GM21423 (cell line): ENCODE measurements around the gene SDK1.

Source experiments
- ATAC-seq: cut with Tn5 transposase; IDR thresholded peaks from one replicate; pipeline ENCODE4 v1.9.1; 2021; ENCODE audit warnings: mild to moderate bottlenecking, moderate library complexity; ENCODE audit not compliant: unreplicated experiment

The SDK1 gene

DNA sequence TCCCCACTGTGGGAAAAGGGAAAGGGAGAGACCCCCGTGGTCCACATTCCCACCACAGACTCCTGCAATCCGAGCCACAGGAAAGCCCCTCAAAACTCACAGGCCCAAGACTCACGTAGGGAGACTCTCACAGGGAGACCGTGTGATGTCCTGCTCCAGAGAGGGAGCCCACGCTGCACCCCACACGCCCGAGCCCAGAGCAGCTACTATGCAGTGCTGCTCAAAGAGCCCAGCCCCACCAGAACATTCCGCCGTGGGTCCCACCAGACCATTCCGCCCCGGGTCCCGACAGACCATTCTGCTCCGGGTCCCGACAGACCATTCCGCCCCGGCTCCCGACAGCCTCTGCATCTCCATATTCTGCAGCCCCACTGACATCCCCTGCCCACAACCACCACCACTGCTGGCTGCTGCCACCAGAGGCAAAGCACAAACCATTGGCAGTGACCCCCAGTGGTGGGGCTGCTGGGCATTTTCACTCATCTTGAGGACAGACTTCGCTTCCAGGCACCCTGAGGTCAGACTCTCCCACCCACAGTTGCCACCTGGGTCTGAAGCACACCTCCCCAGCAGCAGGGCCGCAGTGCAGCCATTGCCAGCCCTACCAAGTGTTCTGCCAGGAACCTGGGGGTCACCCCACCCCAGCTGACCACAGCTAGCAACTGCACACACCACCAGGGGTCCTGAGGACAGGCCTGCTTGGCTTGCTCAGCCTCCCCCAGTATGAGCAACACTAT is 755.7 kb downstream of the SDK1 start:
- ATAC-seq, result no peak

DNA sequence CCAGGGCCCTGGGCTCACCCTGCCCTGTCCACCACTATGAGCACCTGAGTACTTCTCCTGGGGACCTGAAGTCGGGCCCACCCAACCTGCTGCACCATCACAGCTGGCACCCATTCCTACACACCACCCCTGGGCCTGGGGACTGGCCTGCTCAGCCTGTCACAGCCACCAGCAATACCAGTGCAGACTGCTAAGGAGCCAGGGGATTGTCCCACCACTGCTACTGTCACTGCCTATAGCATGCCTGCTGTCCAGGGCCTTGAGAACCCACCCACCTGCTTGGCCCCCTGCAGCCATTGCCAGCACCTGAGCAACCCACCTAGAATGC is 756.2 kb downstream of the SDK1 start:
- no peak for ATAC-seq

- ATAC-seq, result no peak
Observed at GRCh38 chr7:4058158-4058557, 757.1 kb downstream of the SDK1 start.

- ATAC-seq, result no peak
Observed at GRCh38 chr7:4065190-4065589, 764.1 kb downstream of the SDK1 start.

- no peak for ATAC-seq
Observed at GRCh38 chr7:4066206-4066605, 765.2 kb downstream of the SDK1 start.

DNA sequence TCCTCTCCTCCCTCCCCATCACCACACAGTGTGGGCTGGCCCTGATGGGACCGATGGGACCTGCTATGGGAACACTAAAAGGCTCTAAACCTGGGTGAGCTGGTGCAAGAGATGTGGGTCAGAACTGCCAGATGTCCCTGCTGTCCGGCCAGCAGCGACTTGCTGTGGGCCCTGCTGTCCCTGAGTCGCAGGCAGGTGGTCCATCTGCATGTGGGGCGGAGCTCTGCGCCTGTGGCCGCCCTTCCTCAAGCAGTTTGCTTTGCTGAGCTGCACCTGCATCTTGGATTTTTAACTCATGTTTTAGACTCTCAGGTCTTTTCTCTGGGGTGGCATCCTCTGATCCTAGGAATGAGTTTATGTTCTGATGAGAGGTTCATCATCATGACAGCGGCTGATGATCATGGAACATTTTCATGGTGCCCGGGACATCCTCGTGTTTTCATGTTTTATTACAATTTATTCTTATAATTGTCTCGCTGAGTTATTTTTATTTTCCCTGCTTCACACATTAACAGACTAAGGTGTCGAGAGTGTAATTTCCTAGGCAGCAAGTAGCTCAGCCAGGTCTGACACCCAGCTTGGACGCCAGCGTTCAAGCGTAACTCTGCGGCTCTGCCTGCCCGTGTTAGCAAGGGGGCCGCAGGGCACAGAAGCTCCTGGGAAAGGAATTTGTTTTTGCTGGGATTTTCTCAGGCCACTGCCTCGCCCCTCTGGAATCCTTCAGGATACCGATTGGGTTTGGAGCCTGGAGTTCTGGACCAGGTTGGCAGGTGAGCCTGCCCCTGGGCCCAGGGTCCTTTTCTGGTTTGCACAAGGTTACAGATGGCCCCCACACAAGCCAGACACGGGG is 765.8 kb downstream of the SDK1 start:
- ATAC-seq, result no peak

- no peak for ATAC-seq
Observed at GRCh38 chr7:4067476-4067760, 766.4 kb downstream of the SDK1 start.

DNA sequence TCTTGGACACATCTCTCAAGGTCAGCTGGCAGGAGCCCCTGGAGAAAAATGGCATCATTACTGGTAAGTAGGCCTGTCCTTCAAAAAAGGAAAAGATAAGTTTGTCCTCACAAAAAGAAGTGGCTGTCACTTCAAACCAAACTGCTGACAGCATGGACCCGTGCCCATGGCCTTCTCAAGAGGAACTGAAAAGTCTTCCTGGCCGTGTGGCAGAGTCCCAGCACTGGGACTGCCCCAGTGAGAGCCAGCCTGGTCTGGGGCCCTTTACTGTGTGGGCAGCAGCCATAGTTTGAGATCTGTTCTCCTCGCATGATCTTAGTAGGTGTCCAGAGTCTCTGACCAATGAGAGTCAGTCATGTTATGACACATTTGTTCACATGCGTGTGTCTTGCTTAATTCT is 766.8 kb downstream of the SDK1 start:
- no peak for ATAC-seq

GRCh38 chr7:4068286-4068685 is 767.2 kb downstream of the SDK1 start:
- ATAC-seq, result no peak

- no peak for ATAC-seq
Observed at GRCh38 chr7:4069268-4070095, 768.4 kb downstream of the SDK1 start.

DNA sequence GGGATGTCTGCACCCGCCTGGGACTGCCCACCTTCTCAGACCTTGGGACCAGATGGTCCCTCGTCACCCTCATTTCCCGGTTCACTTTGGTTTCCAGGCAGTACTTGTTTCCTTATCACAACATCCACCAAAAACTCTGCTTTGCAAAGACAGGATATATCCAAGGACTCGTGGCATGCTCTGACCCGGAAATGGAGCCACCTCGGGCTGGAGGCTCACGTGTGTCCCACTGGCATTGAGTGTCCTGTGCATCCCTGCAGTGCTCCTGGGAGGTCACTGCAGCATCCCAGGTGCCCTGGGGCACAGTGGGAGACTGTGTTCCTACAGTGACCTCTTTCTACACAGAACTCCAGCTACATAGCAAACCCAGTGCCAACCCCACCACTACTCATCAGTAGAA is 769.2 kb downstream of the SDK1 start:
- no peak for ATAC-seq

- ATAC-seq, result no peak
Observed at GRCh38 chr7:4071370-4072058, 770.5 kb downstream of the SDK1 start.

DNA sequence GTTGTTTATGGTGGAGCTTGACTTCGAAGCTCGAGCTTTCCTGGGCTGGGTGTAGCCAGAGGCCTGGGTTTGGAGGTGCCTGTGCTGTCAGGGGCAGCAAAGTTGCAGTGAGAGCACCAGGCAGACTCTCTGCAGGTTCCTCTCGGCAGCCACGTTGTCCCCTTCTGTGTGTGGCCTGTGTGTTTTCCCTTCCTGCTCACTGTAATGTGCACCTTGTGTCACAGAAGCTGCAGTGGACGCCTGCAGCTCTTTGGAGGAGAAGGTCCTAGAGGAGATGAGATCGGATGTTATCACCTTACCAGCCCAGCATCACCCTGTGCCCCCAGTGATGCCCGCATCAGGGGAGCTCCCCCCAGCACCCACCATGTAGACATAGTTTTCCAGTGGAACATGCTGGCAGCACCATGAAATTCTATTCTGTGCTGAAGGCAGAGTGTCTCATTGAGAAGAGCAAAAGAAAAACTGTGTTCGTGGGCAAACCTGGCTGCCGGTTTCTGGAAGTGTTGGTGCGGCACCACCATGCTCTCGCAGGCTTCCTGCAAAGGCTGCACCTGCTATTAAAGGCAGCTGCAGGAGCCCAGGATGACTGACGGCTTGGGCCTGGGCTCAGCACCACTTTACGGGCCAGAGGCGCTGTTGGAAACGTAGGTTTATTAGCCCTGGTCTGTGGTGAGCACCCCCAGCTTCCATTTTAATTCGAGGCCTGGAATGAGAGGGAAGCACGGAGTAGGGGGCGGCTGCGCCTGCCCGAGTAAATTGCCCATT is 771.3 kb downstream of the SDK1 start:
- no peak for ATAC-seq

DNA sequence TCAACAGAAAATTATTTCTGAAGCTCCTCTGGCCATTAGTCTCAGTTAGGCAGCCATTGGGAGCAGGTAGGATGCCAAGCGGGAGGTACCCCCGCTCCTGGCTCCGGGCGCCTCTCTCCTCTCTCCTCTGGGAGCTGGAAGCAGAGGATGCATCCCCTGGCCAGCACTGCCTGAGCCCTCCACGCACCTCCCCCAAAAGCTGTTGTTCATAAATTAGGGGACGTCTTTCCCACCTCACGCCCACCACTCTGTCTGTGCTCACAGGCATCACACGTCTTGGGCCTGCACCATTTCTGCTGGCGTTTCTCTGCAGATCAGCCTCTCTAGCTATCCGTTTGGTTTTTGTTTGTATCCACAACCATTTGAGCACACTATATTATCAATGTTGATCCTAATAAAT is 772.0 kb downstream of the SDK1 start:
- ATAC-seq, result no peak

- no peak for ATAC-seq
Observed at GRCh38 chr7:4073750-4074149, 772.7 kb downstream of the SDK1 start.

GRCh38 chr7:4074407-4074806 is 773.4 kb downstream of the SDK1 start:
- no peak for ATAC-seq

- no peak for ATAC-seq
Observed at GRCh38 chr7:4074994-4075393, 773.9 kb downstream of the SDK1 start.

DNA sequence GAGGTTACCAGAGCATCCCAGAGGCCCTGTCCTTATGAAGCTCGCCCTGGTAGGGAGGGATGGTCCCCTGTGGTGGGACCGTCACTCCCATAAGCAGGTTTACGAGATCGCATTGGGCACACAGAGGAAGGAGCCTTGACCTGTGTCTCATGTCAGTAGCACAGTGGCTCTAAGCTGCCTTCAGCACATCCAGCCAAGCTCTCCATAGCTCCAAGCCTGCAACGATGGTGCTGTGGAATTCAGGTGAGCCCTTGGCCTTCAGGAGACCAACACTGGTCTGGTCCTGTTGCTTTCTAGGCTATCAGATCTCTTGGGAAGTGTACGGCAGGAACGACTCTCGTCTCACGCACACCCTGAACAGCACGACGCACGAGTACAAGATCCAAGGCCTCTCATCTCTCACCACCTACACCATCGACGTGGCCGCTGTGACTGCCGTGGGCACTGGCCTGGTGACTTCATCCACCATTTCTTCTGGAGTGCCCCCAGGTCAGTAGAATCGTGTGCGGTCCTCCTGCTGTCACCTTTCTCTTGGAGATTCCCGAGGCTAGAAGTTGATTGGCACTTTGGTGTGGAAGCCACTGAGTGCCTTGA is 775.7 kb downstream of the SDK1 start:
- no peak for ATAC-seq

DNA sequence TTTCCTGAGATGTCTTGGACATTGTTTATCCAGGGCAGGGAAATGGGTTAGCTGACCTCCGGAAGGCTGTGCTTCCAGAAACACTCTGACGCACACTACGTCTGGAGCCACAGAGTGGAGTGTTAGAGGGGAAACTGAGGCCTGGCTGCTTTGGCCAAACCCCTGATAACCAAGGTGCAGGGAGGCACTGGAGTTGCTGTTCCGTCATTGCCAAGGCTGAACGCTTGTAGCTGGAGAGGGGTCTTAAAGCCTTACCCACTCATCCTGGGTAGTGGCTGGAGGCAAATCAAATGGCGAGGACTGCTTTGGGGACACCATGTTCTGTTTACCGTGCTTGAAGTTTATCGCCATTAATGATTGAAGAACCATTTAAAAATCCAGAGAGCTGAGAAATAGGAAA is 776.9 kb downstream of the SDK1 start:
- ATAC-seq, result no peak

GRCh38 chr7:4078580-4078979 is 777.5 kb downstream of the SDK1 start:
- ATAC-seq, result no peak
